Neural cell (in vitro differentiated cells): ENCODE data around the gene SNCA. TPM values are rescaled to one million over a fixed set of nuclear protein-coding genes. Genes with fewer than 3 reads are reported as not detected.

Experiments used
- H2AFZ ChIP-seq: fragments of 200-600, 300-800 bp; sonication (generic), shearing (Covaris generic); 2 replicates; pipeline ENCODE4 v1.6.0; 2014; ENCODE audit warnings: low read depth, mild to moderate bottlenecking, antibody characterized with exemption, low read length, moderate library complexity
- H3F3A ChIP-seq: fragments of 200-600 bp; shearing (Covaris generic); 2 replicates; pipeline ENCODE4 v1.6.1; 2016; ENCODE audit warnings: mild to moderate bottlenecking, moderate library complexity, mixed read lengths, antibody characterized with exemption, low read length; ENCODE audit not compliant: insufficient read depth, poor library complexity, severe bottlenecking
- H3K27ac ChIP-seq: fragments of 200-600, 300-800 bp; sonication (generic), shearing (Covaris generic); 2 replicates; pipeline ENCODE4 v1.5.1; 2014; ENCODE audit warnings: mild to moderate bottlenecking, low read length, moderate library complexity
- H3K27me3 ChIP-seq: fragments of 300-800, 200-600 bp; sonication (generic), shearing (Covaris generic); 2 replicates; pipeline ENCODE4 v1.6.0; 2014; ENCODE audit warnings: mild to moderate bottlenecking, low read depth, low read length, moderate library complexity; ENCODE audit not compliant: insufficient read depth
- H3K36me3 ChIP-seq: fragments of 300-800, 200-600 bp; sonication (generic), shearing (Covaris generic); 2 replicates; pipeline ENCODE4 v1.5.1; 2014; ENCODE audit warnings: mild to moderate bottlenecking, antibody characterized with exemption, low read length, moderate library complexity; ENCODE audit not compliant: insufficient read depth
- H3K4me2 ChIP-seq: fragments of 300-800, 200-600 bp; sonication (generic), shearing (Covaris generic); 2 replicates; pipeline ENCODE4 v1.6.0; 2014; ENCODE audit warnings: mild to moderate bottlenecking, low read length
- H3K4me3 ChIP-seq: fragments of 300-800, 200-600 bp; sonication (generic), shearing (Covaris generic); 2 replicates; pipeline ENCODE4 v1.5.1; 2014; ENCODE audit warnings: mild to moderate bottlenecking, low read length, moderate library complexity
- H3K79me2 ChIP-seq: fragments of 200-600 bp; shearing (Covaris generic); replicated peaks from 2 replicates; pipeline ENCODE4 v1.6.0; 2014; ENCODE audit warnings: mild to moderate bottlenecking, low read length, moderate library complexity; ENCODE audit not compliant: insufficient read depth
- H3K9ac ChIP-seq: fragments of 300-800, 200-600 bp; sonication (generic), shearing (Covaris generic); 2 replicates; pipeline ENCODE4 v1.6.1; 2016; ENCODE audit warnings: mild to moderate bottlenecking, low read length, mixed read lengths
- H3K9me2 ChIP-seq: fragments of 200-600 bp; shearing (Covaris generic); 2 replicates; pipeline ENCODE4 v1.6.1; 2016; ENCODE audit warnings: mild to moderate bottlenecking, low read length, mixed read lengths; ENCODE audit not compliant: insufficient read depth
- H3K9me3 ChIP-seq: fragments of 200-600, 300-800 bp; sonication (generic), shearing (Covaris generic); 2 replicates; pipeline ENCODE4 v1.6.1; 2016; ENCODE audit warnings: mild to moderate bottlenecking, mixed run types, low read length, moderate library complexity, mixed read lengths
- H4K20me1 ChIP-seq: fragments of 200-600 bp; shearing (Covaris generic); 2 replicates; pipeline ENCODE4 v1.6.1; 2016; ENCODE audit warnings: mild to moderate bottlenecking, mixed run types; ENCODE audit not compliant: insufficient read depth
- EP300 ChIP-seq: fragments of 450-650 bp; conservative IDR thresholded peaks from 2 replicates; pipeline ENCODE4 v1.6.1; 2014; ENCODE audit warnings: antibody characterized with exemption, mild to moderate bottlenecking, moderate library complexity; ENCODE audit not compliant: poor library complexity, severe bottlenecking
- EZH2 ChIP-seq: fragments of 200-600, 300-800 bp; shearing (Covaris generic), sonication (generic); IDR thresholded peaks from 2 replicates; pipeline ENCODE4 v1.6.1; 2014; ENCODE audit warnings: antibody characterized with exemption, low read length, borderline replicate concordance, mild to moderate bottlenecking; ENCODE audit not compliant: insufficient read depth, poor library complexity, severe bottlenecking
- MXI1 ChIP-seq: fragments of 450-650 bp; conservative IDR thresholded peaks from 2 replicates; pipeline ENCODE4 v1.6.1; 2014; ENCODE audit warnings: antibody characterized with exemption, mild to moderate bottlenecking; ENCODE audit not compliant: poor library complexity, severe bottlenecking
- POLR2AphosphoS5 ChIP-seq: IDR thresholded peaks from 2 replicates; pipeline ENCODE4 v1.6.1; 2012
- RAD21 ChIP-seq: fragments of 450-650 bp; conservative IDR thresholded peaks from 2 replicates; pipeline ENCODE4 v1.6.1; 2014; ENCODE audit warnings: antibody characterized with exemption, mild to moderate bottlenecking, moderate library complexity
- SMC3 ChIP-seq: fragments of 450-650 bp; conservative IDR thresholded peaks from 2 replicates; pipeline ENCODE4 v1.6.1; 2014; ENCODE audit warnings: antibody characterized with exemption, mild to moderate bottlenecking, moderate library complexity; ENCODE audit not compliant: poor library complexity
- TAF1 ChIP-seq: IDR thresholded peaks from 2 replicates; pipeline ENCODE4 v1.6.1; 2012; ENCODE audit warnings: low read depth
- polyA plus RNA-seq: library from polyadenylated mRNA; depleted of rRNA; stranded (reverse); fragments of >200 nt; gene quantifications from 2 replicates; pipeline ENCODE4 v1.2.3, GENCODE V29; 2014
- TF ChIP-seq, protein P1 (sequence below): fragments of 450-650 bp; IDR thresholded peaks from 2 replicates; pipeline ENCODE4 v1.5.1; 2014; ENCODE audit warnings: antibody characterized with exemption, mild to moderate bottlenecking, moderate library complexity; ENCODE audit not compliant: poor library complexity, severe bottlenecking
- TF ChIP-seq, protein P2 (sequence below): IDR thresholded peaks from 2 replicates; pipeline ENCODE4 v1.6.1; 2012; ENCODE audit warnings: borderline replicate concordance

Gene SNCA
- polyA plus RNA-seq, 1 donor from 2014 or later: 66.1 TPM

DNA sequence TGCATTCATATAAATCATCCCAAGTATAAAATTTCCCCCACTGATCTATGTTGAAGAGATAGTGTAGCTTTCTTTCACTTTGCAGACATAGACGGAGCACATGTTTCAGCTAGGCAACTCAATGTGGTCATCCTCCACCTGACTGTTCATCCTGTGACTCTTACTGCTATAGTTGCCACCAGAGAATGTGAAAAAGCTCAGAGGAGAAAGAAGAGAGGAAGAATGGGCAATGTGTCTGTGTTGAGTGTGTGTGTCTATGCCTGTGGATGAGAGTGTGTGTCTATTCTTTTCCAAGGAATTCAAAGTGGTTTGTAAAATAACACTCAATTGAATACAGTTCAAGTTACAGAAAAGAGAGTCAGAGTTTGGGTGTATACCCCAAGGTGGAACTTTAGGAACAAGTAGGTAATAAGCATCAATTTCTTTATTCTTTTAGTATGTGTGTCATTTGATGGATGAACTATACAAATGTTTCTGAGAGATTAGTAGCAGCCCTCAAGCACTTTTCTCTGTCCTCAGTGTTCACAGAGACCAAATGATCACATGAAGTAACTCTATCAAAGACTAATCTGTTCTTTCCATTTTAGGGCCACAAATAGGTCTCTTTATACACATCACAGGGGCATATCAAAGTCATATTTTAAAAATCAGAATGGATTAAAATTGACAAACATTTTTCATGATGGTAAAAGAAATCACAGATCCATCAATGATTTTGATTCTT is 2.3 kb downstream of the SNCA start:
- no peak overlapping the region for H2AFZ ChIP-seq
- H3K9me3 ChIP-seq: no peaks in the 10 kb centered on the region
- no peak overlapping the region for H3K27ac ChIP-seq
- H3K27me3 ChIP-seq: no peaks in the 10 kb centered on the region
- peak overlapping the region; percentile 77 for H3K4me3 ChIP-seq
- no peaks in the 10 kb centered on the region for H3K9me2 ChIP-seq
- H3K9ac ChIP-seq: no peak overlapping the region
- no peaks in the 10 kb centered on the region for H4K20me1 ChIP-seq
- H3K79me2 ChIP-seq: no peaks in the 10 kb centered on the region
- peaks cover 4% of the 10 kb centered on the region for H3K36me3 ChIP-seq
- TF ChIP-seq, protein P1, sequence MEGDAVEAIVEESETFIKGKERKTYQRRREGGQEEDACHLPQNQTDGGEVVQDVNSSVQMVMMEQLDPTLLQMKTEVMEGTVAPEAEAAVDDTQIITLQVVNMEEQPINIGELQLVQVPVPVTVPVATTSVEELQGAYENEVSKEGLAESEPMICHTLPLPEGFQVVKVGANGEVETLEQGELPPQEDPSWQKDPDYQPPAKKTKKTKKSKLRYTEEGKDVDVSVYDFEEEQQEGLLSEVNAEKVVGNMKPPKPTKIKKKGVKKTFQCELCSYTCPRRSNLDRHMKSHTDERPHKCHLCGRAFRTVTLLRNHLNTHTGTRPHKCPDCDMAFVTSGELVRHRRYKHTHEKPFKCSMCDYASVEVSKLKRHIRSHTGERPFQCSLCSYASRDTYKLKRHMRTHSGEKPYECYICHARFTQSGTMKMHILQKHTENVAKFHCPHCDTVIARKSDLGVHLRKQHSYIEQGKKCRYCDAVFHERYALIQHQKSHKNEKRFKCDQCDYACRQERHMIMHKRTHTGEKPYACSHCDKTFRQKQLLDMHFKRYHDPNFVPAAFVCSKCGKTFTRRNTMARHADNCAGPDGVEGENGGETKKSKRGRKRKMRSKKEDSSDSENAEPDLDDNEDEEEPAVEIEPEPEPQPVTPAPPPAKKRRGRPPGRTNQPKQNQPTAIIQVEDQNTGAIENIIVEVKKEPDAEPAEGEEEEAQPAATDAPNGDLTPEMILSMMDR: no peak
- TF ChIP-seq SMC3 (no peak), RAD21 (no peak), POLR2AphosphoS5 (no peak), TAF1 (no peak), EP300 (no peak), EZH2 (no peak), MXI1 (no peak)
- TF ChIP-seq, protein P2, sequence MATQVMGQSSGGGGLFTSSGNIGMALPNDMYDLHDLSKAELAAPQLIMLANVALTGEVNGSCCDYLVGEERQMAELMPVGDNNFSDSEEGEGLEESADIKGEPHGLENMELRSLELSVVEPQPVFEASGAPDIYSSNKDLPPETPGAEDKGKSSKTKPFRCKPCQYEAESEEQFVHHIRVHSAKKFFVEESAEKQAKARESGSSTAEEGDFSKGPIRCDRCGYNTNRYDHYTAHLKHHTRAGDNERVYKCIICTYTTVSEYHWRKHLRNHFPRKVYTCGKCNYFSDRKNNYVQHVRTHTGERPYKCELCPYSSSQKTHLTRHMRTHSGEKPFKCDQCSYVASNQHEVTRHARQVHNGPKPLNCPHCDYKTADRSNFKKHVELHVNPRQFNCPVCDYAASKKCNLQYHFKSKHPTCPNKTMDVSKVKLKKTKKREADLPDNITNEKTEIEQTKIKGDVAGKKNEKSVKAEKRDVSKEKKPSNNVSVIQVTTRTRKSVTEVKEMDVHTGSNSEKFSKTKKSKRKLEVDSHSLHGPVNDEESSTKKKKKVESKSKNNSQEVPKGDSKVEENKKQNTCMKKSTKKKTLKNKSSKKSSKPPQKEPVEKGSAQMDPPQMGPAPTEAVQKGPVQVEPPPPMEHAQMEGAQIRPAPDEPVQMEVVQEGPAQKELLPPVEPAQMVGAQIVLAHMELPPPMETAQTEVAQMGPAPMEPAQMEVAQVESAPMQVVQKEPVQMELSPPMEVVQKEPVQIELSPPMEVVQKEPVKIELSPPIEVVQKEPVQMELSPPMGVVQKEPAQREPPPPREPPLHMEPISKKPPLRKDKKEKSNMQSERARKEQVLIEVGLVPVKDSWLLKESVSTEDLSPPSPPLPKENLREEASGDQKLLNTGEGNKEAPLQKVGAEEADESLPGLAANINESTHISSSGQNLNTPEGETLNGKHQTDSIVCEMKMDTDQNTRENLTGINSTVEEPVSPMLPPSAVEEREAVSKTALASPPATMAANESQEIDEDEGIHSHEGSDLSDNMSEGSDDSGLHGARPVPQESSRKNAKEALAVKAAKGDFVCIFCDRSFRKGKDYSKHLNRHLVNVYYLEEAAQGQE: no peak
- peak overlapping the region; percentile 27 for H3K4me2 ChIP-seq
- no peaks in the 10 kb centered on the region for H3F3A ChIP-seq

DNA sequence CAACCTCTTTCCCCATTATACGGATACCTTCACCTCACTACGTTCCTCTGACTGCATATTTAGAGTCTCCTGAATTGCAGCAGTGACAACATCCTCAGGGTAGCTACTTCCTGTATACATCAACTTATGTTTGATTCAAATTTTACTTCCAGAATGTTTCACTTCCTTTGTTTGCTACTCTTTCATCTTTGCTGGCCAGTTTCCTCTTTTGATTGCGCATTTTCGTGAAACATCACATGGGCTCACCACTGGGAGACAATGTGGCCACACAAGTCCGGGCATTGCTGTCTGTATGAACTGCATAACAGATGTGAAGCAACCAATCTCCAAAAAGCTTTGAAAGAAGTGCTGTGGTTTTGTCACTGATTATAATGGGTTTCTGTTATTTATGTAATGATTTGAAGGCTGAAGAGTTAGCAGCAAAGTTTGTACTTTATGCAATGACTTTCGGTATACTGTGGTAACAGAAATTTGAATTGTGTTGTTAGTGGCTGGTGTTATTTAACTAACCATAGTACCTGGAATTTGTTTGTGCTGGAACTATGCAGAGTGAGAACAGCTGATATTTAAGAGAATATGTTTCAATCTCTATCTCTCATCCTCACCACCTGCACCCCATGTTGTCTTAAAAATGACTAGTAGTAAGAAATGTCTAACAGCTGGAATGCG is 7.4 kb downstream of the SNCA start:
- H3K27ac ChIP-seq: no peak overlapping the region
- peaks cover 4% of the 10 kb centered on the region for H3K36me3 ChIP-seq
- H3K9ac ChIP-seq: no peak overlapping the region
- no peaks in the 10 kb centered on the region for H3K27me3 ChIP-seq
- TF ChIP-seq, protein P2: no peak
- no peak for TF ChIP-seq EP300
- TF ChIP-seq, protein P1: no peak
- no peak for TF ChIP-seq POLR2AphosphoS5
- no peak for TF ChIP-seq RAD21
- no peak for TF ChIP-seq EZH2
- no peak for TF ChIP-seq TAF1
- no peak for TF ChIP-seq MXI1
- TF ChIP-seq SMC3: no peak
- H3F3A ChIP-seq: no peaks in the 10 kb centered on the region
- no peaks in the 10 kb centered on the region for H3K9me2 ChIP-seq
- H4K20me1 ChIP-seq: no peaks in the 10 kb centered on the region
- no peaks in the 10 kb centered on the region for H3K9me3 ChIP-seq
- H3K4me3 ChIP-seq: no peak overlapping the region
- no peak overlapping the region for H2AFZ ChIP-seq
- H3K4me2 ChIP-seq: no peak overlapping the region
- H3K79me2 ChIP-seq: no peaks in the 10 kb centered on the region
